Smooth muscle cell (in vitro differentiated cells): Measurements from ENCODE around the gene PACRG. TPM values are rescaled to one million over a fixed set of nuclear protein-coding genes. Genes with fewer than 3 reads are reported as not detected.

ENCODE experiments used
- DNase-seq: peaks from one replicate; lab custom pipeline; 2025; ENCODE audit not compliant: unreplicated experiment; lab: John Stamatoyannopoulos, UW
- H2AFZ ChIP-seq: fragments of 200-600 bp; sonication (generic); 2 replicates; pipeline ENCODE4 v1.6.0; 2016; ENCODE audit warnings: antibody characterized with exemption, low read depth, mild to moderate bottlenecking
- H3F3A ChIP-seq: fragments of 200-600 bp; sonication (generic); 2 replicates; pipeline ENCODE4 v1.6.0; 2017; ENCODE audit warnings: antibody characterized with exemption, low read depth
- H3K27ac ChIP-seq: fragments of 200-600 bp; sonication (generic); 2 replicates; pipeline ENCODE4 v1.5.1; 2016; ENCODE audit warnings: low read depth, mild to moderate bottlenecking
- H3K27me3 ChIP-seq: fragments of 200-600 bp; sonication (generic); 2 replicates; pipeline ENCODE4 v1.6.1; 2016; ENCODE audit warnings: low read depth, mild to moderate bottlenecking
- H3K36me3 ChIP-seq: fragments of 200-600 bp; sonication (generic); 2 replicates; pipeline ENCODE4 v1.5.1; 2016; ENCODE audit warnings: low read depth
- H3K4me1 ChIP-seq: fragments of 200-600 bp; sonication (generic); 2 replicates; pipeline ENCODE4 v1.5.1; 2016; ENCODE audit warnings: low read depth
- H3K4me2 ChIP-seq: fragments of 200-600 bp; sonication (generic); 2 replicates; pipeline ENCODE4 v1.6.0; 2016; ENCODE audit warnings: mild to moderate bottlenecking
- H3K4me3 ChIP-seq: fragments of 200-600 bp; sonication (generic); 2 replicates; pipeline ENCODE4 v1.5.1; 2016; ENCODE audit warnings: mild to moderate bottlenecking
- H3K79me2 ChIP-seq: fragments of 200-600 bp; sonication (generic); 2 replicates; pipeline ENCODE4 v1.6.0; 2016; ENCODE audit warnings: low read depth, mild to moderate bottlenecking
- H3K9ac ChIP-seq: fragments of 200-600 bp; sonication (generic); 2 replicates; pipeline ENCODE4 v1.6.0; 2016; ENCODE audit warnings: low read depth
- H3K9me3 ChIP-seq: fragments of 200-600 bp; sonication (generic); replicated peaks from 2 replicates; pipeline ENCODE4 v1.5.1; 2016; ENCODE audit warnings: low read depth
- H4K20me1 ChIP-seq: fragments of 200-600 bp; sonication (generic); 2 replicates; pipeline ENCODE4 v1.6.0; 2016; ENCODE audit warnings: low read depth
- CTCF ChIP-seq: fragments of 200-600 bp; sonication (generic); IDR thresholded peaks from 2 replicates; pipeline ENCODE4 v1.5.1; 2017; ENCODE audit warnings: borderline replicate concordance, mild to moderate bottlenecking, antibody characterized with exemption; ENCODE audit not compliant: insufficient read depth, poor library complexity, severe bottlenecking
- WGBS: methylation state at CpG from one replicate; pipeline ENCODE4 v1.1.7; 2016; ENCODE audit warnings: low lambda C conversion rate; 5-methylcytosine and 5-hydroxymethylcytosine counted together
- polyA plus RNA-seq: library from polyadenylated mRNA; unstranded; fragments of >200 nt; fragmentation: Nextera tagmentation; extraction: Ambion mirVana; gene quantifications from 2 replicates; pipeline ENCODE4 v1.2.1, GENCODE V29; 2016
- total RNA-seq: library from RNA; depleted of rRNA; stranded (reverse); fragments of >200 nt; gene quantifications from 2 replicates; pipeline ENCODE4 v1.2.3, GENCODE V29; 2014

The PACRG gene
- total and polyA plus RNA-seq, 2 experiments from 2014 or later: not detected

GRCh38 chr6:163127587-163127986 is 399.8 kb downstream of the PACRG start:
- no peaks in the 10 kb centered on the region for H3K36me3 ChIP-seq
- H3K79me2 ChIP-seq: no peaks in the 10 kb centered on the region
- no peak for TF ChIP-seq CTCF
- no peaks in the 10 kb centered on the region for H3K27me3 ChIP-seq
- no peak overlapping the region for H3K4me2 ChIP-seq
- H3K4me3 ChIP-seq: no peak overlapping the region
- no peak for DNase-seq
- no peaks in the 10 kb centered on the region for H3K4me1 ChIP-seq
- H3K9me3 ChIP-seq: no peaks in the 10 kb centered on the region
- no peaks in the 10 kb centered on the region for H3F3A ChIP-seq
- H3K27ac ChIP-seq: no peak overlapping the region
- WGBS: 90% methylated on average over 1 of the region's 1 CpG
- H3K9ac ChIP-seq: no peak overlapping the region
- no peak overlapping the region for H2AFZ ChIP-seq
- no peaks in the 10 kb centered on the region for H4K20me1 ChIP-seq

GRCh38 chr6:163128324-163128723 is 400.6 kb downstream of the PACRG start:
- no peaks in the 10 kb centered on the region for H3K36me3 ChIP-seq
- H3K79me2 ChIP-seq: no peaks in the 10 kb centered on the region
- H4K20me1 ChIP-seq: no peaks in the 10 kb centered on the region
- no peak for DNase-seq
- H2AFZ ChIP-seq: no peak overlapping the region
- no peak overlapping the region for H3K4me3 ChIP-seq
- H3K4me2 ChIP-seq: no peak overlapping the region
- H3K9ac ChIP-seq: no peak overlapping the region
- no peaks in the 10 kb centered on the region for H3K9me3 ChIP-seq
- no peak for TF ChIP-seq CTCF
- H3F3A ChIP-seq: no peaks in the 10 kb centered on the region
- no peak overlapping the region for H3K27ac ChIP-seq
- WGBS: 82% methylated on average over 2 of the region's 2 CpGs
- no peaks in the 10 kb centered on the region for H3K27me3 ChIP-seq
- H3K4me1 ChIP-seq: no peaks in the 10 kb centered on the region

GRCh38 chr6:163132050-163132750 is 404.4 kb downstream of the PACRG start:
- no peak for DNase-seq
- 57% methylated on average over 2 of the region's 2 CpGs for WGBS
- Histone ChIP-seq H3K27me3 (no peaks in the 10 kb centered on the region), H3K9ac (no peak overlapping the region), H3K36me3 (no peaks in the 10 kb centered on the region), H3K9me3 (no peaks in the 10 kb centered on the region), H2AFZ (no peak overlapping the region), H3K27ac (no peak overlapping the region), H3K4me2 (no peak overlapping the region), H3F3A (no peaks in the 10 kb centered on the region), H3K79me2 (no peaks in the 10 kb centered on the region), H3K4me3 (no peak overlapping the region), H4K20me1 (no peaks in the 10 kb centered on the region), H3K4me1 (no peaks in the 10 kb centered on the region)
- TF ChIP-seq CTCF: no peak

GRCh38 chr6:163133017-163133416 is 405.2 kb downstream of the PACRG start:
- DNase-seq: no peak
- Histone ChIP-seq H3K4me1 (no peaks in the 10 kb centered on the region), H3K36me3 (no peaks in the 10 kb centered on the region), H3F3A (no peaks in the 10 kb centered on the region), H3K27me3 (no peaks in the 10 kb centered on the region), H3K4me3 (no peak overlapping the region), H3K4me2 (no peak overlapping the region), H3K9ac (no peak overlapping the region), H3K79me2 (no peaks in the 10 kb centered on the region), H3K9me3 (no peaks in the 10 kb centered on the region), H3K27ac (no peak overlapping the region), H4K20me1 (no peaks in the 10 kb centered on the region), H2AFZ (no peak overlapping the region)
- WGBS: 100% methylated on average over 1 of the region's 1 CpG
- no peak for TF ChIP-seq CTCF
